K562 (cell line): ENCODE results near the gene PIP4K2A. TPM values are rescaled to one million over a fixed set of nuclear protein-coding genes. Genes with fewer than 3 reads are reported as not detected.

Source experiments
- ARID3A ChIP-seq: IDR thresholded peaks from 2 replicates; pipeline ENCODE4 v1.6.1; 2012; ENCODE audit warnings: low read depth, low read length, improper control_type of control experiment, borderline replicate concordance
- ATF7 ChIP-seq: fragments of 450-650 bp; IDR thresholded peaks from 2 replicates; pipeline ENCODE4 v1.7.1; 2014; ENCODE audit warnings: mild to moderate bottlenecking, moderate library complexity
- BRD4 ChIP-seq: fragments of 200-600 bp; sonication (generic); IDR thresholded peaks from 2 replicates; pipeline ENCODE4 v1.6.1; 2017; ENCODE audit warnings: inconsistent platforms
- EP300 ChIP-seq: IDR thresholded peaks from 2 replicates; pipeline ENCODE4 v1.6.1; 2012; ENCODE audit warnings: low read length, improper control_type of control experiment
- FOXJ2 ChIP-seq: fragments of 200-800 bp; sonication (Bioruptor generic); IDR thresholded peaks from 2 replicates; pipeline ENCODE4 v1.6.1; 2016; ENCODE audit warnings: missing genetic modification characterization, missing compliant biosample characterization
- FOXM1 ChIP-seq, 2 experiments: fragments of 450-650 bp in 1 of 2; sonication (generic) in 1 of 2; formaldehyde crosslinking in 1 of 2; IDR thresholded peaks; 2 replicates each; pipeline versions ENCODE4 v1.6.1 to v1.9.0; 2017 to 2022; ENCODE audit warnings: low read depth in 2 of 2, mild to moderate bottlenecking in 2 of 2, missing genetic modification reagents in 1 of 2, moderate library complexity in 1 of 2
- GATAD2A ChIP-seq: fragments of 450-650 bp; IDR thresholded peaks from 2 replicates; pipeline ENCODE4 v1.6.1; 2017
- GATAD2B ChIP-seq: fragments of 450-650 bp; IDR thresholded peaks from 2 replicates; pipeline ENCODE4 v1.6.1; 2017; ENCODE audit warnings: mild to moderate bottlenecking, borderline replicate concordance
- MECOM ChIP-seq: fragments of 250-450 bp; sonication (Bioruptor Pico); IDR thresholded peaks from 2 replicates; pipeline ENCODE4 v1.8.0; 2022; ENCODE audit warnings: inconsistent platforms
- MTA1 ChIP-seq: fragments of 450-650 bp; IDR thresholded peaks from 2 replicates; pipeline ENCODE4 v1.6.1; 2017; ENCODE audit warnings: borderline replicate concordance
- MYC ChIP-seq, 2 experiments: fragments of 250-450 bp in 1 of 2; sonication (Bioruptor Pico) in 1 of 2; IDR thresholded peaks; 2 replicates each; pipeline versions ENCODE4 v1.5.1 to v1.6.1; 2012 to 2021; ENCODE audit warnings: low read depth in 2 of 2, borderline replicate concordance in 1 of 2, improper control_type of control experiment in 1 of 2, low read length in 1 of 2, mild to moderate bottlenecking in 1 of 2, moderate library complexity in 1 of 2
- NCOA2 ChIP-seq, 2 experiments: fragments of 450-650 bp; IDR thresholded peaks; 2 replicates each; pipeline ENCODE4 v1.6.1; 2018; ENCODE audit warnings: mild to moderate bottlenecking in 2 of 2, moderate library complexity in 1 of 2; ENCODE audit not compliant: partially characterized antibody in 2 of 2
- NR2C2 ChIP-seq, 2 experiments: fragments of 200-800 bp in 1 of 2; sonication (Bioruptor generic) in 1 of 2; sonication (generic) in 1 of 2; formaldehyde crosslinking in 1 of 2; IDR thresholded peaks; 2 replicates each; pipeline versions ENCODE4 v1.6.1 to v1.8.0; 2016 to 2022; ENCODE audit warnings: mild to moderate bottlenecking in 1 of 2, missing compliant biosample characterization in 1 of 2, missing genetic modification characterization in 1 of 2, missing genetic modification reagents in 1 of 2
- PHB2 ChIP-seq: fragments of 450-650 bp; IDR thresholded peaks from 2 replicates; pipeline ENCODE4 v1.6.1; 2017; ENCODE audit warnings: low read depth
- RBM22 ChIP-seq: fragments of 200-400 bp; formaldehyde crosslinking; IDR thresholded peaks from 2 replicates; pipeline ENCODE4 v1.6.1; 2018; ENCODE audit warnings: low read length, low read depth; ENCODE audit not compliant: poor library complexity, severe bottlenecking
- TBL1XR1 ChIP-seq, 2 experiments: IDR thresholded peaks; 2 replicates each; pipeline ENCODE4 v1.6.1; 2012; ENCODE audit warnings: improper control_type of control experiment in 2 of 2, low read length in 2 of 2, mild to moderate bottlenecking in 1 of 2
- THRAP3 ChIP-seq: fragments of 450-650 bp; IDR thresholded peaks from 2 replicates; pipeline ENCODE4 v1.6.1; 2016; ENCODE audit warnings: mild to moderate bottlenecking, inconsistent platforms, borderline replicate concordance
- ZHX1 ChIP-seq: fragments of 150-350 bp; conservative IDR thresholded peaks from 2 replicates; pipeline ENCODE4 v1.6.1; 2014; ENCODE audit warnings: low read length
- ZNF143 ChIP-seq: sonication (generic); formaldehyde crosslinking; IDR thresholded peaks from 2 replicates; pipeline ENCODE4 v1.9.0; 2022; ENCODE audit warnings: mild to moderate bottlenecking, missing genetic modification reagents
- ZNF175 ChIP-seq: fragments of 200-800 bp; sonication (Bioruptor generic); IDR thresholded peaks from 2 replicates; pipeline ENCODE4 v1.6.1; 2016; ENCODE audit warnings: low read depth, mild to moderate bottlenecking, missing genetic modification characterization, missing compliant biosample characterization
- ZNF639 ChIP-seq, 2 experiments: fragments of 200-800 bp in 1 of 2; sonication (Bioruptor generic) in 1 of 2; sonication (generic) in 1 of 2; formaldehyde crosslinking in 1 of 2; IDR thresholded peaks in 1 of 2; conservative IDR thresholded peaks in 1 of 2; 2 replicates each; pipeline versions ENCODE4 v1.5.0 to v1.6.1; 2016 to 2020; ENCODE audit warnings: missing compliant biosample characterization in 1 of 2, missing genetic modification characterization in 1 of 2, missing genetic modification reagents in 1 of 2
- ZNF766 ChIP-seq: fragments of 200-800 bp; sonication (Bioruptor generic); conservative IDR thresholded peaks from 2 replicates; pipeline ENCODE4 v1.6.1; 2016; ENCODE audit warnings: missing genetic modification characterization, missing compliant biosample characterization
- polyA plus RNA-seq, 8 experiments: library from polyadenylated mRNA; depleted of rRNA in 4 of 8; stranded (reverse) in 5 of 8; unstranded in 3 of 8; fragments of >200 nt; fragmentation: Nextera tagmentation in 2 of 8; fragmentation: Illumina TruSeq in 1 of 8; extraction: Ambion mirVana in 2 of 8; extraction: Trizol in 1 of 8; gene quantifications; 2 replicates each; pipeline versions ENCODE4 v1.2.1 to v1.2.3, GENCODE V29; 2011 to 2014; ENCODE audit warnings: inconsistent platforms in 1 of 8, missing spikeins in 1 of 8
- total RNA-seq, 7 experiments: library from RNA; depleted of rRNA in 6 of 7; stranded (reverse); fragments of >200 nt in 6 of 7; fragmentation: Illumina TruSeq in 2 of 7; extraction: Trizol in 2 of 7; gene quantifications; 2 replicates each; pipeline versions ENCODE4 v1.2.1 to v1.2.3, GENCODE V29; 2011 to 2021; ENCODE audit warnings: low replicate concordance in 1 of 7

The PIP4K2A gene
- total and polyA plus RNA-seq, 9 of the 15 experiments (the other 6 are each of a cell fraction or from before 2014, with no cell fraction given): 35.6 to 117 (median 71.9) TPM

GRCh38 chr10:22631646-22632278, 82.6 kb downstream of the PIP4K2A start (continued):
- TF ChIP-seq ZNF639 (CRISPR knock-in tag; conservative IDR thresholded peaks at IDR 0.05 in 1 of 2, IDR thresholded peaks at IDR 0.05 in 1 of 2) (no peak; a peak in 1 of 4 replicates), ZNF143 (no peak), EP300 (peak; percentile 76), FOXM1 (IDR thresholded peaks at IDR 0.05; ENCODE audit: low read depth) (peak; percentile 39; the same call in 1 of the 2 replicates), FOXM1 (CRISPR knock-in tag; IDR thresholded peaks at IDR 0.05; ENCODE audit: low read depth) (no peak), NCOA2 (IDR thresholded peaks at IDR 0.05; ENCODE audit: partially characterized antibody in 2 of 2) (no peak), ZNF175 (CRISPR knock-in tag) (peak; percentile 8; the same call in 1 of the 2 replicates), GATAD2B (peak; percentile 72), BRD4 (no peak), THRAP3 (no peak), MECOM (CRISPR knock-in tag) (no peak), TBL1XR1 (IDR thresholded peaks at IDR 0.05; ENCODE audit: low read length in 2 of 2) (no peak), MTA1 (peak; percentile 70; the same call in 1 of the 2 replicates), FOXJ2 (peak; percentile 94), NR2C2 (CRISPR knock-in tag; IDR thresholded peaks at IDR 0.05) (no peak), NR2C2 (tag; IDR thresholded peaks at IDR 0.05) (peak; percentile 88), ZHX1 (no peak), PHB2 (no peak), RBM22 (no peak), ZNF766 (CRISPR knock-in tag) (peak; percentile 50; the same call in 1 of the 2 replicates), GATAD2A (peak; percentile 84), MYC (IDR thresholded peaks at IDR 0.05; ENCODE audit: low read depth, low read length) (0 out of 2 replicates have a peak, but pooled peaks have one; percentile 43), MYC (CRISPR knock-in tag; IDR thresholded peaks at IDR 0.05; ENCODE audit: borderline replicate concordance, low read depth) (no peak), ARID3A (no peak), ATF7 (peak; percentile 97)
